ENCODE data around the gene ZNF771. TPM values are rescaled to one million over a fixed set of nuclear protein-coding genes. Genes with fewer than 3 reads are reported as not detected.

The ZNF771 gene
- total and polyA plus RNA-seq, 9 of the 15 experiments (the other 6 are each of a cell fraction or from before 2014, with no cell fraction given) = 1.5 to 12.6 (median 4.4) TPM

GRCh38 chr16:30407102-30407803 lies at the start of gene ZNF771 (continued):
- TF ChIP-seq NFATC3 (IDR thresholded peaks at IDR 0.05) = peak; percentile 85
- TF ChIP-seq ZNF311 (CRISPR knock-in tag; IDR thresholded peaks at IDR 0.05) = no peak
- TF ChIP-seq, protein P1, sequence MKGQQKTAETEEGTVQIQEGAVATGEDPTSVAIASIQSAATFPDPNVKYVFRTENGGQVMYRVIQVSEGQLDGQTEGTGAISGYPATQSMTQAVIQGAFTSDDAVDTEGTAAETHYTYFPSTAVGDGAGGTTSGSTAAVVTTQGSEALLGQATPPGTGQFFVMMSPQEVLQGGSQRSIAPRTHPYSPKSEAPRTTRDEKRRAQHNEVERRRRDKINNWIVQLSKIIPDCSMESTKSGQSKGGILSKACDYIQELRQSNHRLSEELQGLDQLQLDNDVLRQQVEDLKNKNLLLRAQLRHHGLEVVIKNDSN (CRISPR knock-in tag; IDR thresholded peaks at IDR 0.05) = peak; percentile 95
- TF ChIP-seq NBN (IDR thresholded peaks at IDR 0.05; ENCODE audit: low read depth) = peak; percentile 57; the same call in 1 of the 2 replicates
- peak; percentile 86 for TF ChIP-seq CCNT2 (IDR thresholded peaks at IDR 0.05; ENCODE audit: borderline replicate concordance, extremely low read depth, insufficient read length, low read depth, low read length)
- peak; percentile 58 to 75; a peak in 3 of 4 replicates for TF ChIP-seq FOXK2 (conservative IDR thresholded peaks at IDR 0.05 in 1 of 2, IDR thresholded peaks at IDR 0.05 in 1 of 2; ENCODE audit: low read depth in 2 of 2)
- no peak for TF ChIP-seq RBM17 (IDR thresholded peaks at IDR 0.05; ENCODE audit: borderline replicate concordance, low read depth, low read length)
- TF ChIP-seq, protein P2, sequence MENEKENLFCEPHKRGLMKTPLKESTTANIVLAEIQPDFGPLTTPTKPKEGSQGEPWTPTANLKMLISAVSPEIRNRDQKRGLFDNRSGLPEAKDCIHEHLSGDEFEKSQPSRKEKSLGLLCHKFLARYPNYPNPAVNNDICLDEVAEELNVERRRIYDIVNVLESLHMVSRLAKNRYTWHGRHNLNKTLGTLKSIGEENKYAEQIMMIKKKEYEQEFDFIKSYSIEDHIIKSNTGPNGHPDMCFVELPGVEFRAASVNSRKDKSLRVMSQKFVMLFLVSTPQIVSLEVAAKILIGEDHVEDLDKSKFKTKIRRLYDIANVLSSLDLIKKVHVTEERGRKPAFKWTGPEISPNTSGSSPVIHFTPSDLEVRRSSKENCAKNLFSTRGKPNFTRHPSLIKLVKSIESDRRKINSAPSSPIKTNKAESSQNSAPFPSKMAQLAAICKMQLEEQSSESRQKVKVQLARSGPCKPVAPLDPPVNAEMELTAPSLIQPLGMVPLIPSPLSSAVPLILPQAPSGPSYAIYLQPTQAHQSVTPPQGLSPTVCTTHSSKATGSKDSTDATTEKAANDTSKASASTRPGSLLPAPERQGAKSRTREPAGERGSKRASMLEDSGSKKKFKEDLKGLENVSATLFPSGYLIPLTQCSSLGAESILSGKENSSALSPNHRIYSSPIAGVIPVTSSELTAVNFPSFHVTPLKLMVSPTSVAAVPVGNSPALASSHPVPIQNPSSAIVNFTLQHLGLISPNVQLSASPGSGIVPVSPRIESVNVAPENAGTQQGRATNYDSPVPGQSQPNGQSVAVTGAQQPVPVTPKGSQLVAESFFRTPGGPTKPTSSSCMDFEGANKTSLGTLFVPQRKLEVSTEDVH (IDR thresholded peaks at IDR 0.05; ENCODE audit: low read depth, partially characterized antibody) = peak; percentile 48
- 0 out of 2 replicates have a peak, but pooled peaks have one; percentile 76 for TF ChIP-seq SREBF2 (CRISPR knock-in tag; IDR thresholded peaks at IDR 0.05)
- TF ChIP-seq ZNF316 (IDR thresholded peaks at IDR 0.05) = peak; percentile 59; the same call in 1 of the 2 replicates
- TF ChIP-seq MNT (conservative IDR thresholded peaks at IDR 0.05) = peak; percentile 99 to 100
- TF ChIP-seq, protein P3, sequence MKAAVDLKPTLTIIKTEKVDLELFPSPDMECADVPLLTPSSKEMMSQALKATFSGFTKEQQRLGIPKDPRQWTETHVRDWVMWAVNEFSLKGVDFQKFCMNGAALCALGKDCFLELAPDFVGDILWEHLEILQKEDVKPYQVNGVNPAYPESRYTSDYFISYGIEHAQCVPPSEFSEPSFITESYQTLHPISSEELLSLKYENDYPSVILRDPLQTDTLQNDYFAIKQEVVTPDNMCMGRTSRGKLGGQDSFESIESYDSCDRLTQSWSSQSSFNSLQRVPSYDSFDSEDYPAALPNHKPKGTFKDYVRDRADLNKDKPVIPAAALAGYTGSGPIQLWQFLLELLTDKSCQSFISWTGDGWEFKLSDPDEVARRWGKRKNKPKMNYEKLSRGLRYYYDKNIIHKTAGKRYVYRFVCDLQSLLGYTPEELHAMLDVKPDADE (conservative IDR thresholded peaks at IDR 0.05; ENCODE audit: control insufficient read depth, low read depth, low read length) = peak; percentile 73
- TF ChIP-seq, protein P4, sequence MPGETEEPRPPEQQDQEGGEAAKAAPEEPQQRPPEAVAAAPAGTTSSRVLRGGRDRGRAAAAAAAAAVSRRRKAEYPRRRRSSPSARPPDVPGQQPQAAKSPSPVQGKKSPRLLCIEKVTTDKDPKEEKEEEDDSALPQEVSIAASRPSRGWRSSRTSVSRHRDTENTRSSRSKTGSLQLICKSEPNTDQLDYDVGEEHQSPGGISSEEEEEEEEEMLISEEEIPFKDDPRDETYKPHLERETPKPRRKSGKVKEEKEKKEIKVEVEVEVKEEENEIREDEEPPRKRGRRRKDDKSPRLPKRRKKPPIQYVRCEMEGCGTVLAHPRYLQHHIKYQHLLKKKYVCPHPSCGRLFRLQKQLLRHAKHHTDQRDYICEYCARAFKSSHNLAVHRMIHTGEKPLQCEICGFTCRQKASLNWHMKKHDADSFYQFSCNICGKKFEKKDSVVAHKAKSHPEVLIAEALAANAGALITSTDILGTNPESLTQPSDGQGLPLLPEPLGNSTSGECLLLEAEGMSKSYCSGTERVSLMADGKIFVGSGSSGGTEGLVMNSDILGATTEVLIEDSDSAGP (CRISPR knock-in tag; IDR thresholded peaks at IDR 0.05) = no peak
- TF ChIP-seq GABPB2 (CRISPR knock-in tag; conservative IDR thresholded peaks at IDR 0.05) = no peak
- peak; percentile 87 for TF ChIP-seq GATA2 (CRISPR knock-in tag; IDR thresholded peaks at IDR 0.05)
- TF ChIP-seq L3MBTL2 (IDR thresholded peaks at IDR 0.05) = peak; percentile 97

Data from K562 (cell line).